ENCODE data around the gene PCYT2. TPM values are rescaled to one million over a fixed set of nuclear protein-coding genes. Genes with fewer than 3 reads are reported as not detected.

PCYT2 gene
- total and polyA plus RNA-seq, 2 donors (not counting 1 experiment from before 2014, with no cell fraction given), result 33.4 to 34.9 TPM

DNA sequence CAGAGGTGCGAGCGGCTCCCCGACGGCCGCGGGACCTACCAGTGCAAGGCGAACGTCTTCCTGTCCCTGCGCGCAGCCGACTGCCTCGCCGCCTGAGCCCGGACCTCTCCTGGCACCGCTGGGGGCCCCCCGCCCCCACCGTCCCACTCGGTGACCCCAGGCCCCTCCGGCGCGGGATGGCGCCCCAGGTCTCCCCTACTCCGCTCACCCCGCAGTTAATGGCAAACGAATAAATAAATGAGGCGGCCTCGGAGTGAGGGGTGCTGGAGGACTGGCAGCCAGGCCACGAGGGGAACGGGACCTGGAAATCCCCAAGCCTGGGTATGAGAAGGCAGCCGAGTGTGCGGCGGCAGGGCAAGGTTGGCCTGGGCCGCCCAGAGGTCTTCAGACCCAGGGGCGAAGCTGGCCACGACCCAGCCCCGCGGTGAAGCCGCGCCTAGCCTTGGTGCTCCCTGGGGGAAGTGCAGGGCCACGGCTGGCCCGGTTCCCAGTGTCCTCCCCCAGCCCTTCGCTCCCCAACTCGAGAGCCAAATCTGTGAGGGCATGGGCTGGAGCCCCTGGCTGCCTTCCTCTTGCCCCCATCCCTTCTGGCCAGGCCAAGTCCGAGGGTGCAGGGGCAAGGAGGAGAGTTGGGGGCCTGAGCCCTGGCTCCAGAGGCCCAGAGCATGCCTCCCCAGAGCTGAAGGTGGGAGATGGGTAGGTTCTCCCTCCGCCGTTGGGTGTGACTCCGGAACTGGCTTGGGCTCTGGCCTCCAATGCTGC, 8.4 kb downstream of the PCYT2 start:
- Histone ChIP-seq H3K27ac (ENCODE audit: low read length in 2 of 2) (no peak overlapping the region), H3K4me1 (ENCODE audit: control insufficient read depth in 2 of 2, insufficient read depth in 2 of 2, low read length in 2 of 2) (peaks cover 6 to 15% of the 10 kb centered on the region in 2 donors), H3K79me2 (ENCODE audit: control insufficient read depth, insufficient read depth, low read length) (peaks cover 4% of the 10 kb centered on the region), H3K4me2 (replicated peaks; ENCODE audit: low read depth, low read length, poor library complexity, severe bottlenecking) (peak overlapping the region; percentile 65), H4K20me1 (ENCODE audit: control insufficient read depth, insufficient read depth, low read length, poor library complexity, severe bottlenecking) (no peaks in the 10 kb centered on the region), H2AFZ (ENCODE audit: insufficient read depth, low read depth, low read length, poor library complexity, severe bottlenecking) (no peak overlapping the region), H3K9ac (ENCODE audit: low read length) (peak overlapping the region; percentile 26), H3K4me3 (ENCODE audit: control extremely low read depth in 1 of 5, extremely low read depth in 1 of 5, insufficient read depth in 1 of 5, low read depth in 2 of 5, low read length in 4 of 5) (peak overlapping the region in 1 of 5 experiments; percentile 9), H3K36me3 (replicated peaks in 1 of 2; ENCODE audit: control extremely low read depth in 1 of 2, control insufficient read depth in 1 of 2, extremely low read depth in 1 of 2, insufficient read depth in 2 of 2, low read length in 1 of 2) (peaks cover 0 to 46% of the 10 kb centered on the region in 2 experiments), H3K27me3 (replicated peaks in 1 of 4; ENCODE audit: control extremely low read depth in 1 of 4, control insufficient read depth in 3 of 4, insufficient read depth in 4 of 4, low read length in 3 of 4) (peaks cover 0 to 20% (median 7%) of the 10 kb centered on the region in 4 experiments), H3K9me3 (ENCODE audit: control extremely low read depth in 1 of 3, control insufficient read depth in 2 of 3, insufficient read depth in 1 of 3, low read length in 2 of 3) (no peaks in the 10 kb centered on the region)
- ATAC-seq (ENCODE audit: low read depth), result peak; percentile 24
- TF ChIP-seq, protein P1, sequence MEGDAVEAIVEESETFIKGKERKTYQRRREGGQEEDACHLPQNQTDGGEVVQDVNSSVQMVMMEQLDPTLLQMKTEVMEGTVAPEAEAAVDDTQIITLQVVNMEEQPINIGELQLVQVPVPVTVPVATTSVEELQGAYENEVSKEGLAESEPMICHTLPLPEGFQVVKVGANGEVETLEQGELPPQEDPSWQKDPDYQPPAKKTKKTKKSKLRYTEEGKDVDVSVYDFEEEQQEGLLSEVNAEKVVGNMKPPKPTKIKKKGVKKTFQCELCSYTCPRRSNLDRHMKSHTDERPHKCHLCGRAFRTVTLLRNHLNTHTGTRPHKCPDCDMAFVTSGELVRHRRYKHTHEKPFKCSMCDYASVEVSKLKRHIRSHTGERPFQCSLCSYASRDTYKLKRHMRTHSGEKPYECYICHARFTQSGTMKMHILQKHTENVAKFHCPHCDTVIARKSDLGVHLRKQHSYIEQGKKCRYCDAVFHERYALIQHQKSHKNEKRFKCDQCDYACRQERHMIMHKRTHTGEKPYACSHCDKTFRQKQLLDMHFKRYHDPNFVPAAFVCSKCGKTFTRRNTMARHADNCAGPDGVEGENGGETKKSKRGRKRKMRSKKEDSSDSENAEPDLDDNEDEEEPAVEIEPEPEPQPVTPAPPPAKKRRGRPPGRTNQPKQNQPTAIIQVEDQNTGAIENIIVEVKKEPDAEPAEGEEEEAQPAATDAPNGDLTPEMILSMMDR (IDR thresholded peaks at IDR 0.05), result no peak
- TF ChIP-seq EZH2 (IDR thresholded peaks at IDR 0.05; ENCODE audit: borderline replicate concordance, insufficient read depth, low read depth, low read length, poor library complexity, severe bottlenecking), result no peak
- Mint-ChIP-seq H3K27me3 (peaks cover 7% of the 10 kb centered on the region), H3K9me3 (ENCODE audit: insufficient read depth) (no peaks in the 10 kb centered on the region), H3K4me3 (no peak overlapping the region), H3K4me1 (peaks cover 5% of the 10 kb centered on the region), H3K27ac (no peak overlapping the region)
- CTCF ChIA-PET, result no interaction called here
- POLR2A ChIA-PET, result interaction anchor here (0.6 kb wide), 1 partner anchor 20 kb away, joined by 4 read pairs; no protein-coding TSS in a partner anchor
- DNase-seq, result no peak
- intact Hi-C loops (cut with micrococcal nuclease), result no loop called here
- 39% methylated on average over 44 of the region's 47 CpGs for WGBS (ENCODE audit: insufficient coverage)

DNA sequence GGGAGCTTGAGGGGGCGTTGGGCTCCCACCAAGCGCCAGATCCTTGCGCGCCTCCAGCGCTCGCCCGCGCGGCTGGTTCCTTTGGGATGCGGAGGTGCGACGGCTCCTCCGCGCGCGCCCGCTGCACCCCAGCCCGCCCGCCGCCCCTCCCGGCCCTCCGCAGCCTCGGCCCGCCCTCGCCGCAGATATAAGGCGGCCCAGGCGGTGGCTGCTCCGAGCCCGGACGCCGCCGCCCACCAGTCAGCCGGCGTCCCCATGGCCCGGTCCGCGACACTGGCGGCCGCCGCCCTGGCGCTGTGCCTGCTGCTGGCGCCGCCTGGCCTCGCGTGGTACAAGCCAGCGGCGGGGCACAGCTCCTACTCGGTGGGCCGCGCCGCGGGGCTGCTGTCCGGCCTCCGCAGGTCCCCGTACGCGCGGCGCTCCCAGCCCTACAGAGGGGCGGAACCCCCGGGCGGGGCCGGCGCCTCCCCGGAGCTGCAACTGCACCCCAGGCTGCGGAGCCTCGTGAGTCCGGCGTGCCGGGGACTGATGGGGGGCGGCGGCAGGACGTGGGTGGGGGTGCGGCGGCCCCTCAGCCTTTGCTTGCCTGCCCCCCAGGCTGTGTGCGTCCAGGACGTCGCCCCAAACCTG, 9.1 kb downstream of the PCYT2 start, which contains the start of gene NPB:
TSS of gene NPB (plus strand) at position 216 of the 630 bp plus-strand sequence. CDS start at position 256, 40 bp downstream.
- H3K27ac Mint-ChIP-seq, result no peak within 1 kb of the TSS
- Histone ChIP-seq H3K4me3 (ENCODE audit: control extremely low read depth in 1 of 5, extremely low read depth in 1 of 5, insufficient read depth in 1 of 5, low read depth in 2 of 5, low read length in 4 of 5) (peak within 1 kb of the TSS in 1 of 5 experiments; percentile 9), H3K9me3 (ENCODE audit: control extremely low read depth in 1 of 3, control insufficient read depth in 2 of 3, insufficient read depth in 1 of 3, low read length in 2 of 3) (no peaks in the 10 kb centered on the region), H3K36me3 (replicated peaks in 1 of 2; ENCODE audit: control extremely low read depth in 1 of 2, control insufficient read depth in 1 of 2, extremely low read depth in 1 of 2, insufficient read depth in 2 of 2, low read length in 1 of 2) (peaks cover 0 to 45% of the 10 kb centered on the region in 2 experiments), H4K20me1 (ENCODE audit: control insufficient read depth, insufficient read depth, low read length, poor library complexity, severe bottlenecking) (no peaks in the 10 kb centered on the region), H2AFZ (ENCODE audit: insufficient read depth, low read depth, low read length, poor library complexity, severe bottlenecking) (no peak within 1 kb of the TSS), H3K4me1 (ENCODE audit: control insufficient read depth in 2 of 2, insufficient read depth in 2 of 2, low read length in 2 of 2) (peaks cover 6 to 15% of the 10 kb centered on the region in 2 donors), H3K4me2 (replicated peaks; ENCODE audit: low read depth, low read length, poor library complexity, severe bottlenecking) (peak within 1 kb of the TSS; percentile 65), H3K27ac (ENCODE audit: low read length in 2 of 2) (no peak within 1 kb of the TSS), H3K9ac (ENCODE audit: low read length) (peak within 1 kb of the TSS; percentile 26), H3K27me3 (replicated peaks in 1 of 4; ENCODE audit: control extremely low read depth in 1 of 4, control insufficient read depth in 3 of 4, insufficient read depth in 4 of 4, low read length in 3 of 4) (peaks cover 0 to 20% (median 7%) of the 10 kb centered on the region in 4 experiments), H3K79me2 (ENCODE audit: control insufficient read depth, insufficient read depth, low read length) (peaks cover 3% of the 10 kb centered on the region)
- peak within 1 kb of the TSS; percentile 36 for H3K4me3 Mint-ChIP-seq
- ATAC-seq (ENCODE audit: low read depth) (peak; percentile 39), DNase-seq (no peak)
- intact Hi-C loops (cut with micrococcal nuclease), result no loop called here
- CTCF ChIA-PET, result no interaction called here
- peaks cover 7% of the 10 kb centered on the region for H3K27me3 Mint-ChIP-seq
- H3K4me1 Mint-ChIP-seq, result peaks cover 5% of the 10 kb centered on the region
- TF ChIP-seq, protein P1 (IDR thresholded peaks at IDR 0.05), result no peak
- TF ChIP-seq EZH2 (IDR thresholded peaks at IDR 0.05; ENCODE audit: borderline replicate concordance, insufficient read depth, low read depth, low read length, poor library complexity, severe bottlenecking), result no peak
- POLR2A ChIA-PET, result interaction anchor here (0.6 kb wide), 1 partner anchor 19 kb away, joined by 4 read pairs; no protein-coding TSS in a partner anchor
- WGBS (ENCODE audit: insufficient coverage), result 3% methylated on average over 79 of the region's 79 CpGs
- H3K9me3 Mint-ChIP-seq (ENCODE audit: insufficient read depth), result no peaks in the 10 kb centered on the region
